NCI-H1930 (cell line): ENCODE data around the gene SERPING1.

ENCODE experiments used
- DNase-seq, 2 experiments: peaks; one replicate each; lab custom pipeline; 2025; lab: John Stamatoyannopoulos, UW

Gene SERPING1

DNA sequence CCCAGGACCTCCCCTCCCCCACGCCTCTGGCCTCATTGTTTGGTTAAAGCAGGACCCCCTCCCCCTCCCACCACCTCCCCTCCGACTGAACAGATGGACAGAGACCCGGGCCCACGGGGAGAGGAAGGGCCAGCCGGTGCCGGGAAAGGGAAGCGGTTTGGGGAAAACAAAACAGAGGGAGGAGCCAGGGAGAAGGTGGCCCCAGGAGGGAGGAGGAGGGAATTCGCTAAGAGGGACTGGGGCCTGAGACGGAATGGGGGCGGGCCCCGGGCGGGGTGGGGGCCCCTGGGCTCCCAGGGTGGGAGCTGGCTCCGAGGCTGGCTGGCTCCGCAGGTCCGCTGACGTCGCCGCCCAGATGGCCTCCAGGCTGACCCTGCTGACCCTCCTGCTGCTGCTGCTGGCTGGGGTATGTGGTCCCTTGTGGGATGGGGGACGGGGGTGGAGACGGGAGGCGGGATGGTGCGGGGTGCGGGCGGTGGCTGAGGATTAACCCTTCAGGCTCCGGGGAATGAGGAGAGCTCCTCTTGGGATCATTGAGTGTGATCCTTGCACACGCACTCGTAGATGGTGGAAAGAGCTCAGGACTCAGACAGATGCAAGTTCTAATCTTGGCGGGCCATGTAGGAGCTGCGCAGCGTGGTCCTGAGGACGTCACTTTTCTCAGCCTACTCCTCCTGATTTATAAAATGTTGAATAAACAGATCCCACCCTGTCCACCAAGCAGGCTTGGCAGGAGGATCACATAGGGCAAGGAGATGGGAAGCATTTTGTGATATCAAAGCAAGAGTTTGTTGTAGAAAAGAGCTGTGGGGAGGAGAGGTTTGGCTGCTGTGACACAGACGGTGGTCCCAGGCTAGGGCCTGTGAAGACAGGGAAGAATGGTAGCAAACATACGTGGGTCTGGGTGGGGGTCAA, 688 bp downstream of the SERPING1 start:
- DNase-seq: no peak

DNA sequence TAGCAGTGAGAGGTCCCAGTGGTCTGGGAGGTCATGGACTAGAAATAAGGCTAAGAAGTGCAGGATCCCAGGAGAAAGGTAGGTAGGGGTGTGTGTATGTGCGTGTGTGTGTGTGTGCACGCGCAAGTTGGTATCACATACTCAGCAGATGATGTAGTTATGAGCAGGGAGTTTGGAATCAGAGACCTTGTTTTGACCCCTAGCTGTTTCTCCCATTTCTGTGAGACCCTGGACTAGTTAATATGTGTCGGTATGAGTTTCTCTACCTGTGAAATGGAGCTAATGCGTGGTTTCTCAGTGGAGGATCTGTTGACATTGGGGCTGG, 1.3 kb downstream of the SERPING1 start:
- no peak for DNase-seq

DNA sequence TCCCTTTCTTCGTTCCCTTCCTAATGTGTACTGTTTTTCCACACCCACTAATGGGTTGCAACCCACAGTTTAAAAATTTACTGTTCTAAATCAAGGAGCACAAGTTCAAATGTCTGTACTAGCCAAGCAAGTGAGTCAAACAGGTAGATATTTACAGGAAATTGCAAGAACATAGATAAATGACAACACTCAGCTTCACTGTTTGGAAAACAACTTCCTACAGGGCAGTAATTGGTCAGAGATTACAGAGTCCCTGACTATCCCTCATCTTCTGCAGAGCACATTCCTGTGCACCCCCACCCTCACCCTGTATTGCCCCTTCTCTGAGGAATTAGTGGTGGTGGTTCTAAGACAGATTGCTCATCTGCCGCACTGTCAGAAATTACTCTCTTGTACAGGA, 1.9 kb downstream of the SERPING1 start:
- no peak for DNase-seq

DNA sequence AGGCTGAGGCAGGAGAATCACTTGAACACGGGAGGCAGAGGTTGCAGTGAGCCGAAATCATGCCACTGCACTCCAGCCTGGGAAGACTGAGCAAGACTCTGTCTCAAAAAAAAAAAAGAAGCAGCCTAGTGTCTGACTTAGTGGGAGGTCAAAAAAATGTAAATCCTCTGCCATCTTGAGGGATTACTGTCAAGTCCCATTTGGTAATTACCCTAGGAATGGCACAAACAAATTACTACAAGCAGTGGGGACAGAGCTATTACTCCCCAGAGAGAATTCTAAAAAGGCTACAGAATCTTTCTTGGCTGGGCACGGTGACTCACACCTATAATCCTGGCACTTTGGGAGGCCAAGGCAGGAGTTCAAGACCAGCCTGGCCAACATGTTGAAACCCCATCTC, 3.8 kb downstream of the SERPING1 start:
- DNase-seq: no peak

DNA sequence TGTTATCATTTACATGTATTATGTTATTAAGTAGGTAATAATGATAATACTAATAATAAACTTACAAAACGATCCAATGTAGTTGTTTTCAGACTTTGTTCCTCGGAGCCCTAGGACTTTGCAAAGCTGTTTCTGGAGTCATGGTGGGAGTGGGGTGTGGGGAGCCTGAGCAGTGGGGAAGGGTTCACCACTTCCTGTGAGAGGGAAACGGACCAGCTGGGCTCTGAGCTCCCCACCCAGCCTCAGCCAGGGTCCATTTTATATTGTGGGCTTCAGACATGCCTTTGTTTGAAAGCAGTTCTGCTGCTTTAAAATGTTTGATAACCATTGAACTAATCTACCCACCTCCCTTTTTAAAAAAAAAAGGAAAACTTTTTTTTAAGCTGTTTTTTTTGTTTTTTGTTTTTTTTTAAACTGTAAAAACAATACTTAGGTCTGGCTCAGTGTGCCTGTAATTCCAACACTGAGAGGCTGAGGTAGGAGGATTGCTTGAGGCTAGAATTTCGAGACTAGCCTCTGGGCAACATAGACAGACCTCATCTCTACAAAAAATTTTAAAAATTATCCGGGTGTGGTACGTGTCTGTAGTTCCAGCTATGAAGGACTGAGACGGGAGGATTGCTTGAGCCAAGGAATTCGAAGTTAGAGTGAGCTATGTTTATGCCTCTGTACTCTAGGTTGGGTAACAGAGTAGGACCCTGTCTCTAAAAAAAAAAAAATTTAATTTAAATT, 7.0 kb downstream of the SERPING1 start:
- DNase-seq: no peak

DNA sequence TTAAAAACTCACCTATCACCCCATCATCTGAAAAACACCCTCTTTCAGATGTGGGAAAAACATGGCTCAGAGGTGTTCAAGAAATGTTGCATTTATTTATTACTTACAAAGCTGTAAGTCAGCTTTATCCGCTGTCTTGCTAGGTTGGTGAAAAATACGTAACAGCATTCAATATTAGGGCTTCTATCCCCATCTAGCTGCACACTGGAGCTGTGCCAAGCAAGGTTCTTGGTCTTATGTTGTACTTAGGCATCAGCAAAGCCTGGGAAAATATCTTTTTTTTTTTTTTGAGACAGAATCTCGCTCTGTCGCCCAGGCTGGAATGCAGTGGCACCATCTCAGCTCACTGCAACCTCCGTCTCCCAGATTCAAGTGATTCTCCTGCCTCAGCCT, 7.5 kb downstream of the SERPING1 start:
- DNase-seq: no peak

DNA sequence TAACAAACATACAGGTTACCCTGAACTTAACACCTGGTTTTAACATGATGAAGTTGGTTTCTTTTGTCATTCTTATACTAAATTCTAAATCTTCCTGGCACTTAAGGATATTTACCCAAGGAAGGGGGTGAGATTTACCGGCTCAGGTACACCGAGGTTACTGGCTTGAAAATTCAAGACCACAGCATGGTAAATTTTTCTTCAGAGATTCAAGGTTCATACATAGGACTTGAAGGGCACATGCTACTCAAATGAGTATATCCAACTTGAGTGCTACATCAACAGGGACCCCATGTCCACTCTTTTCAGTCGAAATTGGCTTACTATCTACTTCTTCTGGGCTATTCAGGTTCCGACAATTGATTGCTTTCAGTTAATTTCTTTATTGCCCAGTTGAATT, 12.7 kb downstream of the SERPING1 start:
- DNase-seq: no peak

DNA sequence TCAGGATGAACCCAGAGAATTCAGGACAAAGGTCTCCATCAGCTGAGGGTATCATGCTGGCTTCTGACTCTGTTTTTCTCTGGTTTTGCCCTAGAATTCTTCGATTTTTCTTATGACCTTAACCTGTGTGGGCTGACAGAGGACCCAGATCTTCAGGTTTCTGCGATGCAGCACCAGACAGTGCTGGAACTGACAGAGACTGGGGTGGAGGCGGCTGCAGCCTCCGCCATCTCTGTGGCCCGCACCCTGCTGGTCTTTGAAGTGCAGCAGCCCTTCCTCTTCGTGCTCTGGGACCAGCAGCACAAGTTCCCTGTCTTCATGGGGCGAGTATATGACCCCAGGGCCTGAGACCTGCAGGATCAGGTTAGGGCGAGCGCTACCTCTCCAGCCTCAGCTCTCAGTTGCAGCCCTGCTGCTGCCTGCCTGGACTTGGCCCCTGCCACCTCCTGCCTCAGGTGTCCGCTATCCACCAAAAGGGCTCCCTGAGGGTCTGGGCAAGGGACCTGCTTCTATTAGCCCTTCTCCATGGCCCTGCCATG, 16.8 kb downstream of the SERPING1 start:
- DNase-seq: no peak

DNA sequence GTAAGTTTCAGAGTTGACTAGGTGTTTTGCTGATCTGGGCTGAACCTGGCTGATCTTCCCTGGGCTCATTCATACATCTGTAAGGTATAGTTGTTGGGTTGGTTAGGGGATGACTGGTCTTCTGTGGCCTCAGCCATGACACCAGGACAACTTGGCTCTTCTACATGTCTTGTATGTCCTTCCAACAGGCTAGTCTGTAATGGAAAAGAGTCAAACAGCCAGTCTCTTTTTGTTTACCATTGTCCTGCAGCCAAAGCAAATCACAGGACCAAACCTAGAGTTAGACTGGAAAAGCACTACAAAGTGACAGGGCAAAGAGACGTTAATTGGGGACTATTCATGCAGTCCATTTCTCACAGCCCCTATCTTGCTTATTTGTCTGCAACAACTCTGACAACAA, 17.8 kb downstream of the SERPING1 start:
- DNase-seq: no peak

DNA sequence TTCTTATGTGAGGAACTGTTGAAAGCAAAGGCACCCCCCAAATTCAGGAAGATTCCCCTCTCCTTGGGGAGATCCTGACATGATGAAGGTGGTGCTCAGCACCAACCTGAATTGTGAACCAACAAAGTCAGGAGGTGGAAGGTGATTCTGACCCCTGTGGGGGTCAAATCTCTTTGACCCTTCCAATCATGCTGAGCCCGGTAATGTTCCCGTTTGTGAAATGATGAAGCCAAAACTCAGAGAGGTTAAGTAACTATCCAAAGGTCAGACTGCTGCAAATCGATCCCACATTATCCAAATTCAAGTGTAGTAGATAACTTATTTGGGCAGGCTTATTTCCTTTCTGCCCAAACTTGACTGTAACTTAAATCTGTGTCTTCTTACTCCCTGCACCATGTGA, 19.1 kb downstream of the SERPING1 start:
- no peak for DNase-seq

DNA sequence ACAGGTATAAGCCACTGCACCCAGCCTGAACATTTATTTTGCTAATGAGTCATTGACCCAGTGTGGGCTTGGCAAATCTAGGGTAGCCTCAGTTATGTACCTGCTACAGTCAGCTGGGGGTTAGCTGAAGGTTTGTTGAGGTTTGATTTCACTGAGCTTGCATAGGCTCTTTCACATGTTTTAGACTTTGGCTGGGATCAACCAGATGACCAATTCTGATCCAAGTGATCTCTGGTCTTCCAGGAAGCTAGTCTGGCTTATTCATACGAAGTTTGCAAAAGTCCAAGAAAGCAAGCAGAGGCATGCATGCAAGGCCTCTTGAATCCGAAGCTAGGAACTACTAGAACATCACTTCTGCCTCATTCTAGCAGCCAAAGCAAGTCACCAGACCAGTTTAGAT, 21.0 kb downstream of the SERPING1 start:
- no peak for DNase-seq

DNA sequence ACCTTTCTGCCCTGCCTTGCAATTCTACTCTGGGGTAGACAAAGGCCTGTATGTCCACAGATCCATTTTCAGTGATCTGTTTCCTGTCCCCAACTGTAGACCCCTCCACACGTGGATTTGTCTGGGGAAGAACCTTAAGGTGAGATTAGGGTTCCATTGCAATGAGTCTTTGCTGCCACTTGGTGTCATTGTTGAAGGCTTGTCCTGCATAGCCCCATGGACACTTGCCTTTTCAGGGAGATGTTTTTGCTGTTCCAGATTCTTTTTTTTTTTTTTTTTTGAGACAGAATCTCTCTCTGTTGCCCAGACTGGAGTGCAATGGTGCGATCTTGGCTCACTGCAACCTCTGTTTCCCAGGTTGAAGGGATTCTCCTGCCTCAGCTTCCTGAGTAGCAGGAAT, 21.8 kb downstream of the SERPING1 start:
- no peak for DNase-seq

DNA sequence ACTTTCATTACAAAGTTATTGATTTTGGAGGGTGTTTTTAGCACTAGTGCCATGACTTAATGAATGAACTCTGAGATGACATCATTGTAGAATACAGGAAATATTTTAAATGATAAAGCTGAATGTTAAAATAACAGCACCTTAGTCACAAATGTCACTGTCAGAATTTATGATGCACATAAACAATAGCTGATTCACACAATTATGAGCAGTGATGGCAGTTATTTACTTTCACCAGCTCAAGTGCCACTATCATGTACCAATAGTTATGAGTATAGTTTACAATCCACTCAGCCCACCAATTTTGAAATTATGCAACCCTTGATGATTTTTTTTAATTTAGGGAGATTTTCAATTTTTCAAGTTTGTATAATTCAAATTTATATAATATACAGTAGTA, 23.0 kb downstream of the SERPING1 start:
- no peak for DNase-seq

DNA sequence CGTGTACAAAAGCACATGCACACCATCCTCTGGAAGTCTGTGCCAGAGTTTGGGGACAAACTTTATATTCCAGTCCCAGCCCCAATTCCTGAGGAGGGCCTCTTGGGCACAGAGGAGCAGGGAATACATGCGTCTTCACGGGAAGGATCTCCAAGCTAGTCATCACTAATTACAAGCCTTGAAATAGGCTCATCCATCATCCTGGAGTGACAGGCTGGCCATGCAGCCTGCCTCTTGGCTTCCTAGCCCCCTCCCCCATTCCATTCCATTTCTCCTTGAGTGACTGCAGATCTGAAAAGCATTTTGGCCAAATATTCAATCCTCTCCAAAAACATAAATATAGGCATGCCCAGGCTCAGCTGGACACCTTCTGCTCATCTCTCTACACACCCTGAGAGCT, 24.8 kb downstream of the SERPING1 start:
- DNase-seq: no peak

DNA sequence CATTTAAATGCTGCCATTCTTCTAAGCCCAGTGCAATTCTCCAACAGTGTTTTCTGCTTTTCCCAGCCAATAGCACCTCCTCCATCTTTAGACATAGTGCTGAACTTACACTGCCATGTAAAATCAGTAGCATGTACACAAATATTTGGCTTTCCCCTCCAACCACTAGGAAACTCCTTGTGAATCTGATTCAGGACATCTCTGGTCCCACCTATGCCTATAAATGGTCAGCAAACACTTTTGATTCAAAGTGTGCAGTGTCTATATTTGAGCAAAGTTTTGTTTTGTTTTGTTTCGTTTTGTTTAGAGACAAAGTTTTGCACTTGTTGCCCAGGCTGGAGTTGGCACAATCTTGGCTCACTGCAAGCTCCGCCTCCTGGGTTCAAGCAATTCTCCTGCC, 27.4 kb downstream of the SERPING1 start:
- DNase-seq: no peak

DNA sequence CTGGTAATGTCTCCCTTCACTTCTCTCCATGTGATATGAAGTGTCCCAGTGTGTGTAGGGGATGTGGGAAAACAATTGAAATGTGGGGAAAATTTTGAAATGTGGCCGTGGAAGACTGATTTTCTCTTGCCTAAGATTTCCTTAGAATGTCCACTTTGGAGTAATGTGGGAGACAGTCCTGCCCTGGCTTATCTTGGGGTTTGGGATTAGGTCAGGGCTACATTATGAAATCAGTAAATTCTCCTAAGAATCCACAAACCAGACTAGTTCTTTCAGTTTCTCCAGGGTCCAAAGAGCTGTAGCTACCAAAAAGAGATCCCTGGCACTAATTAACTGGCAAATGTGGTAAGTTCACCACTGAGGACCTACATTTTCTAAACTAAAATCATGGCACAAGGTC, 29.4 kb downstream of the SERPING1 start:
- DNase-seq: no peak

DNA sequence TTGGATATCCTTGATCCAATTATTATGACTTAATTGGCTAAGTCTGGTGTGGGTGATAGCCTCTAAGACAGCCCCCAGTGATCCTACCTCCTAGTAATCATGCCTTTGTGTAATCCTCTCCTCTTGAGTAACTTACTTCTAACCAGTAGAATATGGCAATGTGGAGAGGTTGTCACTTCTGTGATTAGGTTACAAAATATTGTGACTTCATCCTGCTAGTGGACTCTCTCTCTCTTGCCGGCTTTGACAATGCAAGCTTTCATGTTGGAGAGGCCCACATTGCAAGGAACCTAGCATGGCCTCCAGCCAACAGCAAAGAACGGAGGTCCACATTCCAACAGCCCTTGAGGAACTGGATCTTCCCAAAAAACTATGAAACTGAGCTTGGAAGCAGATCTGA, 32.7 kb downstream of the SERPING1 start:
- no peak for DNase-seq

DNA sequence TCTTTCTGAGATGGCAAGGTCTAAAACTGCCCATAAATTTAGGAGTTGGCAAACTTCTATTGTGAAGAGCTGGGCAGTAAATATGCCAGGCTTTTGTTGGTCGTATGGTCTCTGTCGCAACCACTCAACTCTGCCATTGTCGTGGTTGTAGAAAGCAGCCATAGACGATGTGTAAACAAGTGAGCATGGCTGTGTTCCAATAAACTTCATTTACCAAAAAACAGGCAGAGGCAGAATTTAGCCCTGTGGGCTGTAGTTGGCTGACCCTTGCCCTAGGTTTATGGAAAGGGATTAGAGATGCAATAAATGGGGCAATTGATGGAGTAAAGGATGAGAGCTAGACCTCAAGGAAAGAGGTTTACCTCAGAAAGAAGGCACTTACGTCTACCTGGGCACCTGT, 34.6 kb downstream of the SERPING1 start:
- DNase-seq: no peak

DNA sequence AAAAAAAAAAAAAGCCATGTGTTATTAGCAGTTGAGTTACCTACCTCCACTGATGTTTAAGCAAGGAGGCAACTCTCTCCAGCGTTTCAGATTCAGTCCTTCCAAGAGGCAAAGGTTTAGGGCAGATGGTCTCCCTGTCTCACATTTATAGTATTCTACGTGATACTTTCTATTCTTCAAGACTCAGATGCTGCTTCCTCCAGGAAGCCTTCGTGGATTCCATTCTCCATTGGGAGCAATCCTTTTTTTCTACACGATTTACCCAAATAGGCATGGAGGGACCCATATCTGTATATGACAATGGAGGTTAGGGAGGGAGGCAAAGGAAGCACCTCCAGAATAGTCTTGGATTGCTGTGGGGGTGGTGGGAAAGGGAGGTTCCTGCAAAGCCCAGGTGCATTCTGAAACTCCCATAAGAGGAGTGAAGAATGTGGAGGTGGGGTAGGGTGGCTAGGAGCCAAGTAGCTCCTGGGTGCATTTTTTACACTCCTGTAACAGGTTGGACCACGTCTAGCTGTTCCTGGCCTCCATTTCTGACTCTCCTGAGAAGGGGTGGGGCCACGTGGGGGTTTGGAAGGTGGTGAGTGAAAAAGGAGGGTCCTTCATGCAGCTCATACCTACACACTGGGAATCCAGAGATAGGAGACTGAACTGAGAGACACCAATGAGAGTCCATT, 36.0 kb downstream of the SERPING1 start:
- DNase-seq: no peak

DNA sequence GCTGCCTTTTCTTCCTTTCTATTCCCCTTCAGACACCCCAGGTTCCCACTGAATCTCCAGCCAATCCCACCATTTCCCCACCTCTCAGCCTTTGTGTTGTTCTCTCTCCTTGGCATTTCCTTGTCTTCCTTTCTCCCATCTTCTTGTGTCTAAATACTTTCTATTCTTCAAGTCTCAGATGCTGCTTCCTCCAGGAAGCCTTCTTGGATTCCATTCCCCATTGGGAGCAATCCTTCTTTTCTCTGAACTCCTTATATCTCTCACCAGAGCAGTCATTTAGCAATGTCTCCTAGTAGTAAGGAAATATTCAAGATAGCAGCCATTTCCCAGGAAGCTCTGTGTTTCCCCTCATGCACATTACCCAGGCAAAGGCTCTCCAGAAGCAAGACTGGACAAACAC, 36.8 kb downstream of the SERPING1 start:
- no peak for DNase-seq

DNA sequence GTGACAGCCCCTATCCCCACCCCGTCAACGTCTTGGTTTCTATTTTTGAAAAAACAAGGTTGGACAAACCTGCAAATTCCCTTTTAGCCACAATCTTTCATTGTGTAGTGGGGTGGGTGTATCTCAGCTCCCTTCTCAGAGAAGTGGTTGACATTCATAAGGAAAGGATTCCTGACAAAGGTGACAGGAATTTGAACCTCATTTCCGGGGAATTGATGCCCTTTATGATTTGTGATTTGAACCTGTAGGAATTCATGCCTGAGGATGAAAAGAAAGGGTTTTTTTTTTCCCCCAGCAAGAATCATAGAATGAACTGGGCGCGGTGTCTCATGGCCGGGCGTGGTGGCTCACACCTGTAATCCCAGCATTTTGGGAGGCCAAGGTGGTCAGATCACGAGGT, 37.8 kb downstream of the SERPING1 start:
- DNase-seq: no peak

DNA sequence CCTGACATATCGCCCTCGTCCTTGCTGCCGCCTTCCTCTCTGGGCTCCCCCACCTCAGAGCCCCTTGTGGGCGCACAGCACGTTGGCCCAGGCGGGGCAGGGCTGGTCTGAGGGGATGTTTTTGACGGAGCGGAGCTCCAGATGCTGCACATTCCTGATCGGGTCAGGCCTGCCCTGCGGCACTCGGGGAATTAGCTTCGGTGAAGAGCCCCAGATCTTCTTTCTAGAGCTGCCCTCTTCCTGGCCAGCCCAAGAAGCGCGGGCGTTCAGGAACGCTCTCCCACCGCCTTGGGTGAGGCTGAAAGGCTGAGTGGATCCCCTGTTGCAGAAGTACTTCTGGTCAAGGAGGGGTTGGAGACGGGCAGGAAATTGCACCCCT, 40.1 kb downstream of the SERPING1 start:
- DNase-seq: no peak
